Mesodermal cell (in vitro differentiated cells): ENCODE measurements around the gene EIF4E1B.

Experiments
- H3K27ac ChIP-seq: 2 replicates; pipeline ENCODE4 v1.7.0; 2013; ENCODE audit warnings: mild to moderate bottlenecking, low read depth, low read length, moderate library complexity; ENCODE audit not compliant: severe bottlenecking
- H3K36me3 ChIP-seq: 2 replicates; pipeline ENCODE4 v1.7.1; 2013; ENCODE audit warnings: mild to moderate bottlenecking, low read length, moderate library complexity; ENCODE audit not compliant: control insufficient read depth, insufficient read depth
- H3K4me1 ChIP-seq: one replicate; pipeline ENCODE4 v1.7.1; 2013; ENCODE audit warnings: mild to moderate bottlenecking, low read length; ENCODE audit not compliant: insufficient read depth, control insufficient read depth, poor library complexity, severe bottlenecking
- H3K4me3 ChIP-seq: 2 replicates; pipeline ENCODE4 v1.7.0; 2013; ENCODE audit warnings: low read length, control low read depth, mild to moderate bottlenecking; ENCODE audit not compliant: insufficient read depth, poor library complexity, severe bottlenecking; ENCODE audit errors: extremely low read depth
- H3K9me3 ChIP-seq: 2 replicates; pipeline ENCODE4 v1.7.1; 2013; ENCODE audit warnings: mild to moderate bottlenecking, low read length, moderate library complexity; ENCODE audit not compliant: control insufficient read depth
- WGBS, 2 experiments: methylation state at CpG; one replicate each; pipeline ENCODE4 v1.1.5; 2013; ENCODE audit warnings: missing lambda C conversion rate in 2 of 2; ENCODE audit not compliant: insufficient coverage in 2 of 2; 5-methylcytosine and 5-hydroxymethylcytosine counted together

The EIF4E1B gene

GRCh38 chr5:176608142-176608705 lies 22.3 kb upstream of the EIF4E1B start:
- Histone ChIP-seq H3K36me3 (no peaks in the 10 kb centered on the region), H3K9me3 (no peaks in the 10 kb centered on the region), H3K4me3 (no peak overlapping the region), H3K27ac (no peak overlapping the region), H3K4me1 (peaks cover 14% of the 10 kb centered on the region)
- 93 to 100% methylated on average over 3 of the region's 4 CpGs for WGBS, 2 experiments

- WGBS, 2 experiments: 33 to 38% methylated on average over 32 to 35 of the region's 46 CpGs
- Histone ChIP-seq H3K4me3 (peak overlapping the region; percentile 44), H3K27ac (no peak overlapping the region)
Observed at GRCh38 chr5:176608937-176609723, 21.3 kb upstream of the EIF4E1B start.

GRCh38 chr5:176609724-176610434 lies 20.6 kb upstream of the EIF4E1B start, which contains the start of gene GPRIN1:
GPRIN1 (minus strand) TSS chr5:176610156; CDS start chr5:176599834, 10,322 bp downstream.
- no peaks in the 10 kb centered on the region for H3K36me3 ChIP-seq
- WGBS, 2 experiments: 1% methylated on average over 47 to 72 of the region's 101 CpGs
- no peaks in the 10 kb centered on the region for H3K9me3 ChIP-seq
- H3K4me1 ChIP-seq: peaks cover 16% of the 10 kb centered on the region
- H3K27ac ChIP-seq: no peak within 1 kb of the TSS
- H3K4me3 ChIP-seq: peak within 1 kb of the TSS; percentile 44

More at GRCh38 chr5:176608937-176609723, 21.3 kb upstream of the EIF4E1B start:
- Histone ChIP-seq H3K9me3 (no peaks in the 10 kb centered on the region), H3K4me1 (peaks cover 14% of the 10 kb centered on the region), H3K36me3 (no peaks in the 10 kb centered on the region)

- Histone ChIP-seq H3K9me3 (no peaks in the 10 kb centered on the region), H3K4me3 (peak overlapping the region; percentile 44), H3K36me3 (no peaks in the 10 kb centered on the region), H3K27ac (no peak overlapping the region), H3K4me1 (peaks cover 21% of the 10 kb centered on the region)
- 0 to 3% methylated on average over 3 to 6 of the region's 31 CpGs for WGBS, 2 experiments
Observed at GRCh38 chr5:176610435-176610773, 20.1 kb upstream of the EIF4E1B start.

GRCh38 chr5:176611435-176611834 lies 19.0 kb upstream of the EIF4E1B start:
- H3K36me3 ChIP-seq: no peaks in the 10 kb centered on the region
- peaks cover 25% of the 10 kb centered on the region for H3K4me1 ChIP-seq
- H3K9me3 ChIP-seq: no peaks in the 10 kb centered on the region
- H3K4me3 ChIP-seq: no peak overlapping the region
- H3K27ac ChIP-seq: no peak overlapping the region
- WGBS, 2 experiments: 17 to 19% methylated on average over 6 to 7 of the region's 10 CpGs

- H3K4me1 ChIP-seq: peaks cover 29% of the 10 kb centered on the region
- H3K4me3 ChIP-seq: no peak overlapping the region
- no peaks in the 10 kb centered on the region for H3K36me3 ChIP-seq
- no peaks in the 10 kb centered on the region for H3K9me3 ChIP-seq
- H3K27ac ChIP-seq: no peak overlapping the region
- 83 to 91% methylated on average over 6 of the region's 6 CpGs for WGBS, 2 experiments
Observed at GRCh38 chr5:176612008-176612407, 18.5 kb upstream of the EIF4E1B start.

GRCh38 chr5:176612855-176613254 lies 17.6 kb upstream of the EIF4E1B start:
- no peaks in the 10 kb centered on the region for H3K9me3 ChIP-seq
- H3K4me1 ChIP-seq: peaks cover 31% of the 10 kb centered on the region
- no peak overlapping the region for H3K27ac ChIP-seq
- H3K4me3 ChIP-seq: no peak overlapping the region
- H3K36me3 ChIP-seq: no peaks in the 10 kb centered on the region
- 59 to 69% methylated on average over 2 of the region's 2 CpGs for WGBS, 2 experiments

- no peak overlapping the region for H3K4me3 ChIP-seq
- no peaks in the 10 kb centered on the region for H3K36me3 ChIP-seq
- no peaks in the 10 kb centered on the region for H3K9me3 ChIP-seq
- WGBS, 2 experiments: 62 to 63% methylated on average over 3 to 5 of the region's 8 CpGs
- no peak overlapping the region for H3K27ac ChIP-seq
- H3K4me1 ChIP-seq: peaks cover 24% of the 10 kb centered on the region
Observed at GRCh38 chr5:176614805-176615478, 15.5 kb upstream of the EIF4E1B start.

GRCh38 chr5:176616511-176616910 lies 14.0 kb upstream of the EIF4E1B start:
- WGBS, 2 experiments: 87 to 92% methylated on average over 4 to 5 of the region's 7 CpGs
- H3K4me3 ChIP-seq: no peak overlapping the region
- no peaks in the 10 kb centered on the region for H3K9me3 ChIP-seq
- H3K36me3 ChIP-seq: no peaks in the 10 kb centered on the region
- H3K4me1 ChIP-seq: peaks cover 27% of the 10 kb centered on the region
- H3K27ac ChIP-seq: no peak overlapping the region

GRCh38 chr5:176618783-176619182 lies 11.7 kb upstream of the EIF4E1B start:
- Histone ChIP-seq H3K4me1 (peaks cover 28% of the 10 kb centered on the region), H3K27ac (no peak overlapping the region), H3K36me3 (no peaks in the 10 kb centered on the region), H3K4me3 (no peak overlapping the region), H3K9me3 (no peaks in the 10 kb centered on the region)
- 54 to 59% methylated on average over 13 to 17 of the region's 19 CpGs for WGBS, 2 experiments
